ENCODE measurements around the gene CIZ1.

Gene CIZ1

GRCh38 chr9:128116104-128117083 lies 75.0 kb downstream of the CIZ1 start:
- DNase-seq, result no peak
- peak overlapping the region; percentile 51 for H3K27ac Mint-ChIP-seq
- H3K4me3 Mint-ChIP-seq, result no peak overlapping the region
- ATAC-seq, result no peak
- H3K9me3 Mint-ChIP-seq, result no peaks in the 10 kb centered on the region
- no peaks in the 10 kb centered on the region for H3K27me3 Mint-ChIP-seq
- peaks cover 19% of the 10 kb centered on the region for H3K4me1 Mint-ChIP-seq
- peaks cover 6% of the 10 kb centered on the region for H3K36me3 Mint-ChIP-seq (ENCODE audit: low read depth)
